Caco-2 (cell line): ENCODE results near the gene ANKRD40. TPM values are rescaled to one million over a fixed set of nuclear protein-coding genes. Genes with fewer than 3 reads are reported as not detected.

Experiments used
- BruUV-seq: library from RNA; stranded (reverse); fragments of 400-500 nt; replicated peaks from 2 replicates; lab custom pipeline; 2021; lab: Mats Ljungman, UMichigan
- CTCF ChIA-PET: fragments of 300-600 bp; sonication (Branson Sonifier 250); formaldehyde crosslinking; loops from one replicate; lab custom pipeline; 2022; ENCODE audit warnings: antibody characterized with exemption; lab: Charles Lee
- POLR2A ChIA-PET: fragments of 300-600 bp; sonication (Branson Sonifier 250); formaldehyde crosslinking; loops from one replicate; lab custom pipeline; 2022; ENCODE audit warnings: antibody characterized with exemption; lab: Charles Lee
- DNase-seq, 2 experiments: peaks; one replicate each; pipeline versions ENCODE4 v3.0.0 to v3.0.0-alpha.2; 2020 to 2022
- H3K27me3 ChIP-seq: replicated peaks from 2 replicates; pipeline ENCODE4 v1.6.0; 2011; ENCODE audit warnings: low read length; ENCODE audit not compliant: control insufficient read depth, insufficient read depth
- H3K36me3 ChIP-seq: 2 replicates; pipeline ENCODE4 v1.5.1; 2011; ENCODE audit warnings: low read length; ENCODE audit not compliant: control insufficient read depth, insufficient read depth
- H3K4me1 ChIP-seq: fragments of 250-450 bp; sonication (Bioruptor Pico); 2 replicates; pipeline ENCODE4 v1.5.1; 2020; ENCODE audit warnings: mild to moderate bottlenecking
- H3K4me3 ChIP-seq: 2 replicates; pipeline ENCODE4 v1.5.1; 2011; ENCODE audit warnings: low read depth, mild to moderate bottlenecking, control low read depth, low read length
- H3K9me3 ChIP-seq: fragments of 250-450 bp; sonication (Bioruptor Pico); 2 replicates; pipeline ENCODE4 v1.5.1; 2020; ENCODE audit warnings: mild to moderate bottlenecking, moderate library complexity
- H3K27ac Mint-ChIP-seq: one replicate; pipeline ENCODE4 v1.8.0; 2022; ENCODE audit warnings: mixed read lengths; ENCODE audit not compliant: unreplicated experiment
- H3K27me3 Mint-ChIP-seq: one replicate; pipeline ENCODE4 v1.8.0; 2022; ENCODE audit warnings: mixed read lengths; ENCODE audit not compliant: insufficient read depth, unreplicated experiment
- H3K36me3 Mint-ChIP-seq: one replicate; pipeline ENCODE4 v1.8.0; 2022; ENCODE audit warnings: mild to moderate bottlenecking, mixed read lengths; ENCODE audit not compliant: insufficient read depth, unreplicated experiment
- H3K4me1 Mint-ChIP-seq: one replicate; pipeline ENCODE4 v1.8.0; 2022; ENCODE audit warnings: low read depth, mixed read lengths; ENCODE audit not compliant: unreplicated experiment
- H3K4me3 Mint-ChIP-seq: one replicate; pipeline ENCODE4 v1.8.0; 2022; ENCODE audit warnings: mild to moderate bottlenecking, moderate library complexity, mixed read lengths; ENCODE audit not compliant: unreplicated experiment
- H3K9me3 Mint-ChIP-seq: one replicate; pipeline ENCODE4 v1.8.0; 2022; ENCODE audit warnings: mixed read lengths; ENCODE audit not compliant: unreplicated experiment
- intact Hi-C: fragments of 100-400 bp; cut with micrococcal nuclease; formaldehyde crosslinking; loops from one replicate; pipeline ENCODE4 v1.10.0; 2022; ENCODE audit not compliant: unreplicated experiment
- total RNA-seq: library from RNA; stranded (reverse); gene quantifications from 2 replicates; pipeline ENCODE4 v1.2.3, GENCODE V29; 2022
- TF ChIP-seq, protein P1 (sequence below), 2 experiments: fragments of 200-600 bp in 1 of 2; IDR thresholded peaks; 1 replicate in 1 of 2; 2 replicates in 1 of 2; pipeline versions ENCODE4 v1.5.1 to v1.8.0; 2011 to 2022; ENCODE audit warnings: antibody characterized with exemption in 1 of 2, control low read depth in 1 of 2, inconsistent platforms in 1 of 2, low read depth in 1 of 2, low read length in 1 of 2, mild to moderate bottlenecking in 1 of 2, moderate library complexity in 1 of 2; ENCODE audit not compliant: insufficient read depth in 1 of 2, severe bottlenecking in 1 of 2, unreplicated experiment in 1 of 2

The ANKRD40 gene
- total RNA-seq, 1 experiment from 2014 or later: 113 TPM

DNA sequence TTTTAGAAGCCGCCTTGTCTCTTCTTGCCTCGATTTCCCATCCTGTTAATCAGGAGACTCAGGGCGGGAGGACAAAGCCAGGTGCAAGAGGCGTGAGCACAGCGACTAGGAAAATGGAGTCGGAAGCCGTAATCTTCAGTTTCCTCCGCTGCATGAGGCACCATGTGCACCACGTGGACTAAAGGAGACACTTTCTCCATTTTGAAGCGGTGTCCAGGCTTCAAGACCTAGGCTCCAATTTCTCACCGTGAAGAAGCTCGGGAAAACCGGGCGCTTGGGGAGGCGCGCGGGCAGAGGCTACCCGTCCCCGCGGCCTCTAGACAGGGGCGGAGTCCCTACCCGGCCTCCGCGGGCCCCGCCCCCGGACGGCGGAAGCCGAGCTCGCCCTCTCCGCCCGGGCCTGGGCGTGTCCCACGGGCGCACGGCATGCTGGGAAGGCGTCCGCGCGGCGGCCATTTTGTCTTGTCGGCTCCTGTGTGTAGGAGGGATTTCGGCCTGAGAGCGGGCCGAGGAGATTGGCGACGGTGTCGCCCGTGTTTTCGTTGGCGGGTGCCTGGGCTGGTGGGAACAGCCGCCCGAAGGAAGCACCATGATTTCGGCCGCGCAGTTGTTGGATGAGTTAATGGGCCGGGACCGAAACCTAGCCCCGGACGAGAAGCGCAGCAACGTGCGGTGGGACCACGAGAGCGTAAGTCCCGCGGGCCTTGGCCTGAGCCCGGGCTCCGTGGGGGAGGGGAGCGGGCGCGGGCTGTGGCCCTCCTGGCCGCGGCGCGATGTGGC, 11.6 kb upstream of the ANKRD40 start, which contains the start of gene LUC7L3:
TSS of gene LUC7L3 (plus strand) at position 460 of the 780 bp plus-strand sequence. CDS start at position 590, 130 bp downstream.
- TSS peak; percentile 98 for BruUV-seq
- DNase-seq: peak; percentile 99 to 100
- CTCF ChIA-PET: interaction anchor here (0.6 to 1.1 kb wide), 9 partner anchors 14 to 240 kb away, joined by 3 to 9 read pairs (median 4); no protein-coding TSS in a partner anchor
- Histone ChIP-seq H3K9me3 (no peaks in the 10 kb centered on the region), H3K4me3 (peak within 1 kb of the TSS; percentile 88), H3K36me3 (peaks cover 1% of the 10 kb centered on the region; the same call in 1 of the 2 replicates), H3K4me1 (peaks cover 23% of the 10 kb centered on the region), H3K27me3 (no peaks in the 10 kb centered on the region)
- H3K9me3 Mint-ChIP-seq: no peaks in the 10 kb centered on the region
- TF ChIP-seq, protein P1, sequence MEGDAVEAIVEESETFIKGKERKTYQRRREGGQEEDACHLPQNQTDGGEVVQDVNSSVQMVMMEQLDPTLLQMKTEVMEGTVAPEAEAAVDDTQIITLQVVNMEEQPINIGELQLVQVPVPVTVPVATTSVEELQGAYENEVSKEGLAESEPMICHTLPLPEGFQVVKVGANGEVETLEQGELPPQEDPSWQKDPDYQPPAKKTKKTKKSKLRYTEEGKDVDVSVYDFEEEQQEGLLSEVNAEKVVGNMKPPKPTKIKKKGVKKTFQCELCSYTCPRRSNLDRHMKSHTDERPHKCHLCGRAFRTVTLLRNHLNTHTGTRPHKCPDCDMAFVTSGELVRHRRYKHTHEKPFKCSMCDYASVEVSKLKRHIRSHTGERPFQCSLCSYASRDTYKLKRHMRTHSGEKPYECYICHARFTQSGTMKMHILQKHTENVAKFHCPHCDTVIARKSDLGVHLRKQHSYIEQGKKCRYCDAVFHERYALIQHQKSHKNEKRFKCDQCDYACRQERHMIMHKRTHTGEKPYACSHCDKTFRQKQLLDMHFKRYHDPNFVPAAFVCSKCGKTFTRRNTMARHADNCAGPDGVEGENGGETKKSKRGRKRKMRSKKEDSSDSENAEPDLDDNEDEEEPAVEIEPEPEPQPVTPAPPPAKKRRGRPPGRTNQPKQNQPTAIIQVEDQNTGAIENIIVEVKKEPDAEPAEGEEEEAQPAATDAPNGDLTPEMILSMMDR (IDR thresholded peaks at IDR 0.05; ENCODE audit: insufficient read depth in 1 of 2, low read depth in 1 of 2, low read length in 1 of 2, severe bottlenecking in 1 of 2, unreplicated experiment in 1 of 2): no peak
- intact Hi-C loops: loop anchor here (1.0 kb wide), 2 partner anchors 11 to 148 kb away; no protein-coding TSS in a partner anchor
- POLR2A ChIA-PET: interaction anchor here (0.5 to 1.1 kb wide), 35 partner anchors 9 to 1708 kb away, joined by 3 to 20 read pairs (median 4); partner anchors contain the start of genes ANKRD40CL, CACNA1G, KAT7 and LRRC59
- H3K27ac Mint-ChIP-seq: peak within 1 kb of the TSS; percentile 100
- H3K4me3 Mint-ChIP-seq: peak within 1 kb of the TSS; percentile 97
- peaks cover 55% of the 10 kb centered on the region for H3K36me3 Mint-ChIP-seq
- H3K27me3 Mint-ChIP-seq: no peaks in the 10 kb centered on the region
- H3K4me1 Mint-ChIP-seq: peaks cover 18% of the 10 kb centered on the region

DNA sequence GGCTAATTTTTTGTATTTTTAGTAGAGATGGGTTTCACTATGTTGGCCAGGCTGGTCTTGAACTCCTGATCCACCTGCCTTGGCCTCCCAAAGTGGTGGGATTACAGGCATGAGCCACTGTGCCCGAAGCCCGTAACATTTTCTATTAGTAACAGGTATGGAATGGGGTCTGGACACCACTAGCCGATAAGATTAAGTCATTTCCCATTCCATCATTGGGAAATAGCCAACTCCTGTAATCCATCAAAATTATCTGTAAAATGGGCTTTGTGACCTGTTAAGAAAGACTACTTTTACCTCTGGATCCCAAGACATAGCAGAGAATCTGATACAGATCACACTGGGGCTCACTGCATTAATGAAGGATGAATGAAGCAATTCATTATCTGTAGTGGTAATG, 7.8 kb upstream of the ANKRD40 start:
- H3K27ac Mint-ChIP-seq: no peak overlapping the region
- Histone ChIP-seq H3K4me3 (no peak overlapping the region), H3K27me3 (no peaks in the 10 kb centered on the region), H3K4me1 (no peaks in the 10 kb centered on the region; the same call in 1 of the 2 replicates), H3K9me3 (no peaks in the 10 kb centered on the region), H3K36me3 (no peaks in the 10 kb centered on the region)
- no TSS peak for BruUV-seq
- intact Hi-C loops: no loop called here
- ChIA-PET POLR2A (interaction anchor here (0.7 kb wide), 1 partner anchor 221 kb away, joined by 3 read pairs; no protein-coding TSS in a partner anchor), CTCF (interaction anchor here (1.3 kb wide), 1 partner anchor 68 kb away, joined by 3 read pairs; no protein-coding TSS in a partner anchor)
- peaks cover under 1% of the 10 kb centered on the region for H3K4me1 Mint-ChIP-seq
- H3K36me3 Mint-ChIP-seq: peaks cover 18% of the 10 kb centered on the region
- no peak overlapping the region for H3K4me3 Mint-ChIP-seq
- H3K9me3 Mint-ChIP-seq: no peaks in the 10 kb centered on the region
- no peak for DNase-seq
- TF ChIP-seq, protein P1 (IDR thresholded peaks at IDR 0.05; ENCODE audit: insufficient read depth in 1 of 2, low read depth in 1 of 2, low read length in 1 of 2, severe bottlenecking in 1 of 2, unreplicated experiment in 1 of 2): no peak
- H3K27me3 Mint-ChIP-seq: no peaks in the 10 kb centered on the region

DNA sequence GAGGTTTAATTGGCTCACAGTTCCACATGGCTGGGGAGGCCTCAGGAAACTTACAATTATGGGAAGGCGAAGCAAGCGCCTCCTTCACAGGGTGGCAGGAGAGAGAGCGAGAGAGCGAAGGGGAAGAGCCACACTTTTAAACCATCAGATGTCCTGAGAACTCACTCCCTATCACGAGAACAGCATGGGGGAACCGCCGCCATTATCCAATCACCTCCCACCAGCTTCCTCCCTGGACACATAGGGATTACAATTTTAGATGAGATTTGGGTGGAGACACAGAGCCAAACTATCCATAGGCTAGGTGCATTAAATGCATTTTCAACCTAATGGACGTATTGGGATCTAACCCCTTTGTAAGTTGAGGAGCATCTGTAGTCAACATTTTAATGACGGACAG, 4.9 kb upstream of the ANKRD40 start:
- Mint-ChIP-seq H3K27ac (no peak overlapping the region), H3K27me3 (no peaks in the 10 kb centered on the region), H3K4me3 (no peak overlapping the region), H3K36me3 (peaks cover 4% of the 10 kb centered on the region), H3K9me3 (no peaks in the 10 kb centered on the region), H3K4me1 (peaks cover 20% of the 10 kb centered on the region)
- H3K4me3 ChIP-seq: no peak overlapping the region
- TF ChIP-seq, protein P1 (IDR thresholded peaks at IDR 0.05; ENCODE audit: insufficient read depth in 1 of 2, low read depth in 1 of 2, low read length in 1 of 2, severe bottlenecking in 1 of 2, unreplicated experiment in 1 of 2): no peak
- no peaks in the 10 kb centered on the region for H3K36me3 ChIP-seq
- peaks cover 11% of the 10 kb centered on the region for H3K4me1 ChIP-seq
- no peaks in the 10 kb centered on the region for H3K9me3 ChIP-seq
- no peak for DNase-seq
- no peaks in the 10 kb centered on the region for H3K27me3 ChIP-seq
- BruUV-seq: no TSS peak
- CTCF ChIA-PET: no interaction called here
- intact Hi-C loops: no loop called here
- POLR2A ChIA-PET: no interaction called here
